ENCODE results near the gene BBIP1. TPM values are rescaled to one million over a fixed set of nuclear protein-coding genes. Genes with fewer than 3 reads are reported as not detected.

The BBIP1 gene
- total and polyA plus RNA-seq, 2 donors from 2014 or later: 34.8 to 36.1 TPM

DNA sequence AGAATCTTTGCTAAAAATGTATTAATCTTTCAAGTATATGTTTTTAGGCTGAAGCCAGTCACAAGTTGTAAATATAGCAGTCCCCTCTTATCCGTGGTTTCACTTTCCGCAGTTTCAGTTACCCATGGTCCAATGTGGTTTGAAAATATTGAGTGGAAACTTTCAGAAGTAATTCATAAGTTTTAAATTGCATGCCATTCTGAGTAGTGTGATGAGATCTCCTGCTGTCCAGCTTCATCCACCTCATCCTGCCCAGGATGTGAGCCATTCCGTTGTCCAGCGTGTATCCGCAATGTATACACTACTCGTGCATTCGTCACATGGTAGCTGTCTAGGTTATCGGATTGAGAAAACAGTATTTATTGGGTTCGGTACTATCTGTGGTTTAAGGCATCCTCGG is 35.1 kb downstream of the BBIP1 start:
- TF ChIP-seq, protein P1, sequence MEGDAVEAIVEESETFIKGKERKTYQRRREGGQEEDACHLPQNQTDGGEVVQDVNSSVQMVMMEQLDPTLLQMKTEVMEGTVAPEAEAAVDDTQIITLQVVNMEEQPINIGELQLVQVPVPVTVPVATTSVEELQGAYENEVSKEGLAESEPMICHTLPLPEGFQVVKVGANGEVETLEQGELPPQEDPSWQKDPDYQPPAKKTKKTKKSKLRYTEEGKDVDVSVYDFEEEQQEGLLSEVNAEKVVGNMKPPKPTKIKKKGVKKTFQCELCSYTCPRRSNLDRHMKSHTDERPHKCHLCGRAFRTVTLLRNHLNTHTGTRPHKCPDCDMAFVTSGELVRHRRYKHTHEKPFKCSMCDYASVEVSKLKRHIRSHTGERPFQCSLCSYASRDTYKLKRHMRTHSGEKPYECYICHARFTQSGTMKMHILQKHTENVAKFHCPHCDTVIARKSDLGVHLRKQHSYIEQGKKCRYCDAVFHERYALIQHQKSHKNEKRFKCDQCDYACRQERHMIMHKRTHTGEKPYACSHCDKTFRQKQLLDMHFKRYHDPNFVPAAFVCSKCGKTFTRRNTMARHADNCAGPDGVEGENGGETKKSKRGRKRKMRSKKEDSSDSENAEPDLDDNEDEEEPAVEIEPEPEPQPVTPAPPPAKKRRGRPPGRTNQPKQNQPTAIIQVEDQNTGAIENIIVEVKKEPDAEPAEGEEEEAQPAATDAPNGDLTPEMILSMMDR (IDR thresholded peaks at IDR 0.05; ENCODE audit: borderline replicate concordance, extremely low read depth, insufficient read depth): no peak
- no peaks in the 10 kb centered on the region for H3K27me3 ChIP-seq (ENCODE audit: control insufficient read depth, insufficient read depth, low read length)
- DNase-seq (no peak), FAIRE-seq (no peak)
- no peak overlapping the region for H3K27ac ChIP-seq (ENCODE audit: low read depth in 2 of 2, low read length in 2 of 2)
- intact Hi-C loops (cut with DNase I): no loop called here
- H3K9ac ChIP-seq (ENCODE audit: low read length in 3 of 3): no peak overlapping the region
- no peaks in the 10 kb centered on the region for H3K9me3 ChIP-seq (ENCODE audit: control insufficient read depth in 2 of 3, insufficient read depth in 1 of 3, low read length in 3 of 3)
- H3K4me1 ChIP-seq (ENCODE audit: control insufficient read depth in 2 of 3, insufficient read depth in 2 of 3, low read depth in 1 of 3, low read length in 3 of 3): no peaks in the 10 kb centered on the region
- no peak overlapping the region for H3K4me3 ChIP-seq (ENCODE audit: low read length in 3 of 3)
- peaks cover 2 to 12% (median 12%) of the 10 kb centered on the region in 3 donors for H3K36me3 ChIP-seq (ENCODE audit: control insufficient read depth in 2 of 3, insufficient read depth in 3 of 3, low read length in 3 of 3)

- Histone ChIP-seq H3K27ac (ENCODE audit: low read depth in 2 of 2, low read length in 2 of 2) (no peak overlapping the region), H3K4me3 (ENCODE audit: low read length in 3 of 3) (no peak overlapping the region), H3K4me1 (ENCODE audit: control insufficient read depth in 2 of 3, insufficient read depth in 2 of 3, low read depth in 1 of 3, low read length in 3 of 3) (no peaks in the 10 kb centered on the region), H3K9me3 (ENCODE audit: control insufficient read depth in 2 of 3, insufficient read depth in 1 of 3, low read length in 3 of 3) (no peaks in the 10 kb centered on the region), H3K27me3 (ENCODE audit: control insufficient read depth, insufficient read depth, low read length) (no peaks in the 10 kb centered on the region), H3K9ac (ENCODE audit: low read length in 3 of 3) (no peak overlapping the region), H3K36me3 (ENCODE audit: control insufficient read depth in 2 of 3, insufficient read depth in 3 of 3, low read length in 3 of 3) (peaks cover 4 to 16% (median 14%) of the 10 kb centered on the region in 3 donors)
- TF ChIP-seq, protein P1 (IDR thresholded peaks at IDR 0.05; ENCODE audit: borderline replicate concordance, extremely low read depth, insufficient read depth): no peak
- FAIRE-seq: no peak
- intact Hi-C loops (cut with DNase I): no loop called here
- DNase-seq: no peak
Measured at GRCh38 chr10:110881905-110882304, 37.1 kb downstream of the BBIP1 start.

- no peaks in the 10 kb centered on the region for H3K27me3 ChIP-seq (ENCODE audit: control insufficient read depth, insufficient read depth, low read length)
- H3K27ac ChIP-seq (ENCODE audit: low read depth in 2 of 2, low read length in 2 of 2): no peak overlapping the region
- no peak overlapping the region for H3K4me3 ChIP-seq (ENCODE audit: low read length in 3 of 3)
- FAIRE-seq (no peak), DNase-seq (no peak)
- H3K4me1 ChIP-seq (ENCODE audit: control insufficient read depth in 2 of 3, insufficient read depth in 2 of 3, low read depth in 1 of 3, low read length in 3 of 3): no peaks in the 10 kb centered on the region
- peaks cover 4 to 16% (median 13%) of the 10 kb centered on the region in 3 donors for H3K36me3 ChIP-seq (ENCODE audit: control insufficient read depth in 2 of 3, insufficient read depth in 3 of 3, low read length in 3 of 3)
- TF ChIP-seq, protein P1 (IDR thresholded peaks at IDR 0.05; ENCODE audit: borderline replicate concordance, extremely low read depth, insufficient read depth): no peak
- no peak overlapping the region for H3K9ac ChIP-seq (ENCODE audit: low read length in 3 of 3)
- intact Hi-C loops (cut with DNase I): no loop called here
- no peaks in the 10 kb centered on the region for H3K9me3 ChIP-seq (ENCODE audit: control insufficient read depth in 2 of 3, insufficient read depth in 1 of 3, low read length in 3 of 3)
Measured at GRCh38 chr10:110881247-110881646, 37.7 kb downstream of the BBIP1 start.

- intact Hi-C loops (cut with DNase I): no loop called here
- no peaks in the 10 kb centered on the region for H3K4me1 ChIP-seq (ENCODE audit: control insufficient read depth in 2 of 3, insufficient read depth in 2 of 3, low read depth in 1 of 3, low read length in 3 of 3)
- peaks cover 4 to 16% (median 11%) of the 10 kb centered on the region in 3 donors for H3K36me3 ChIP-seq (ENCODE audit: control insufficient read depth in 2 of 3, insufficient read depth in 3 of 3, low read length in 3 of 3)
- no peaks in the 10 kb centered on the region for H3K27me3 ChIP-seq (ENCODE audit: control insufficient read depth, insufficient read depth, low read length)
- no peaks in the 10 kb centered on the region for H3K9me3 ChIP-seq (ENCODE audit: control insufficient read depth in 2 of 3, insufficient read depth in 1 of 3, low read length in 3 of 3)
- no peak overlapping the region for H3K4me3 ChIP-seq (ENCODE audit: low read length in 3 of 3)
- no peak for FAIRE-seq
- H3K9ac ChIP-seq (ENCODE audit: low read length in 3 of 3): no peak overlapping the region
- H3K27ac ChIP-seq (ENCODE audit: low read depth in 2 of 2, low read length in 2 of 2): no peak overlapping the region
- TF ChIP-seq, protein P1 (IDR thresholded peaks at IDR 0.05; ENCODE audit: borderline replicate concordance, extremely low read depth, insufficient read depth): no peak
- no peak for DNase-seq
Measured at GRCh38 chr10:110880012-110880411, 39.0 kb downstream of the BBIP1 start.

All from kidney (tissue), 14 donors.